Ovary (tissue), 3 donors: ENCODE measurements around the gene C8A.

Experiments used
- EP300 ChIP-seq: sonication (generic); formaldehyde crosslinking; IDR thresholded peaks from one replicate; pipeline ENCODE4 v1.6.1; 2017; ENCODE audit warnings: antibody characterized with exemption
- POLR2A ChIP-seq: fragments of 450-650 bp; IDR thresholded peaks from one replicate; pipeline ENCODE4 v1.6.1; 2017; ENCODE audit warnings: antibody characterized with exemption, mild to moderate bottlenecking, moderate library complexity
- TF ChIP-seq, protein P1 (sequence below), 3 donors: fragments of 450-650 bp in 2 of 3; fragments of 200-600 bp in 1 of 3; IDR thresholded peaks; one replicate each; pipeline versions ENCODE4 v1.5.1 to v1.8.0; 2016 to 2022; ENCODE audit warnings: antibody characterized with exemption in 3 of 3, mild to moderate bottlenecking in 1 of 3
- donor health status: DM: no; HTN: no; CAD: no.

DNA sequence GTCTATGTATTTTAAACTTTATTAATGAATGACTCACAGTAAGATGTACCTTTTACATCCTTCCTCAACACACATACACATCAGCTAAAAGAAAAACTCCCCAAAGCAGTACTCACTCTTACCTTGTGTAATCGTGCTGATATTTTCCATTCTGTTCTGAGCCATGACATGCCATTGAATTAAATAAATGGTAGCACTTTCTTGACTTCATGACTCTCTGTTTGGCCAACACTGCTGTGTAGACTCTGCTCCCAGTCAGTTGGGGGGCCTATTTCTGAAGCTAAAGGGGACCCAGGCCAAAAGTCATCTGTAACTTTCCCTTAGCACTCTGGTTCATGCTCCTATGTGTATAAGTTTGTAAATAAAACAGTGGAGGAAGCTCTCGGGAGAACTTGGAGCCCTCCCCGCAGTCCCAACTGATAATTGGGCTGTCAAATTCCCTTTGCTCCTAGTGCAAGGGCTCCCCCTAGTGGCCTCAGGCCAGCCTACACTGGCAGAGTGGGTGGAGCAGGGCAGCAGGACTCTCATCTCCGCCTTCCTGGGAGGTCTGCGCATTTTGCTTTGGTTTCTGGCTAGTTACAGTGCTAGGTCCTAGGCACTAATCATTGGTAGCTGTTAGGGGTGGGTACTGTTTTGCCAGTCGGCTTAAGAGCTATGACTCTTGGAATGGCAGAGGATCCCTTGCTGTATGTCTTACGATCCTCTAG lies 33.7 kb upstream of the C8A start:
- TF ChIP-seq, protein P1, sequence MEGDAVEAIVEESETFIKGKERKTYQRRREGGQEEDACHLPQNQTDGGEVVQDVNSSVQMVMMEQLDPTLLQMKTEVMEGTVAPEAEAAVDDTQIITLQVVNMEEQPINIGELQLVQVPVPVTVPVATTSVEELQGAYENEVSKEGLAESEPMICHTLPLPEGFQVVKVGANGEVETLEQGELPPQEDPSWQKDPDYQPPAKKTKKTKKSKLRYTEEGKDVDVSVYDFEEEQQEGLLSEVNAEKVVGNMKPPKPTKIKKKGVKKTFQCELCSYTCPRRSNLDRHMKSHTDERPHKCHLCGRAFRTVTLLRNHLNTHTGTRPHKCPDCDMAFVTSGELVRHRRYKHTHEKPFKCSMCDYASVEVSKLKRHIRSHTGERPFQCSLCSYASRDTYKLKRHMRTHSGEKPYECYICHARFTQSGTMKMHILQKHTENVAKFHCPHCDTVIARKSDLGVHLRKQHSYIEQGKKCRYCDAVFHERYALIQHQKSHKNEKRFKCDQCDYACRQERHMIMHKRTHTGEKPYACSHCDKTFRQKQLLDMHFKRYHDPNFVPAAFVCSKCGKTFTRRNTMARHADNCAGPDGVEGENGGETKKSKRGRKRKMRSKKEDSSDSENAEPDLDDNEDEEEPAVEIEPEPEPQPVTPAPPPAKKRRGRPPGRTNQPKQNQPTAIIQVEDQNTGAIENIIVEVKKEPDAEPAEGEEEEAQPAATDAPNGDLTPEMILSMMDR (IDR thresholded peaks at IDR 0.05): peak in 1 of 3 donors; percentile 34
- TF ChIP-seq POLR2A: no peak
- TF ChIP-seq EP300: no peak
